Measurements from ENCODE around the gene OOSP3. TPM values are rescaled to one million over a fixed set of nuclear protein-coding genes. Genes with fewer than 3 reads are reported as not detected.

The OOSP3 gene, protein sequence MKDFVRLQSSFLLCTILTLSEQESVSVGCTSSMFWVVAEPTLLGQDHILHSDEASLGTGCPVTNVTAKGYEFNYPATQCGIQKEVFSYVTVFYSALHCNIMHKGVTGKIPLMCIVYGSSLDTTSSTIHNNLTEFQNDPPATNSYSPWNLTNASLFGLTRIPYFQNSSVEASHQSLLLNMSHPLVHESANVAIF
- total RNA-seq = not detected in 2 replicates

DNA sequence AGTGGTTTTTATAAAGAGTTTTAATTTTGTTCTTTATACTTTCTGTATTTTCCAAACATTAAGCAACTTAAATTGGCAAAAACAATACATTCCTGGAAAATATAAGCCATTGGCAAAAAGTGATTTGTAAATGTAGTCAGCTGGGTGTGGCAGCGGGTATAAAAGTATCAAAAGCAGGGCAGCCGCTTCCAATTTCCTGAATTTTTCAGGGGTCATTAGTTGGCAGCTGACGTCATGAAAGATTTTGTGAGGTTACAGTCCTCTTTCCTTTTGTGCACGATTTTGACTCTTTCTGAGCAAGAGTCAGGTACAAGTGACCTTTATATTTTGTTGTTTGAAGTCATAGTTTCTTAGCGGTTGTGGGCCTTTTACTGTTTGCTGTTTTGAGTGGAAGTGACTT lies at the start of gene OOSP3:
TSS of gene OOSP3 (plus strand) at position 208 of the 400 bp plus-strand sequence. CDS start at position 235, 27 bp downstream.

GRCh38 chr11:59845399-59845798 lies 33.2 kb upstream of the OOSP3 start, which contains the start of gene CBLIF:
TSS of gene CBLIF (minus strand) at chr11:59845499. CDS start at chr11:59845453, 46 bp downstream.

DNA sequence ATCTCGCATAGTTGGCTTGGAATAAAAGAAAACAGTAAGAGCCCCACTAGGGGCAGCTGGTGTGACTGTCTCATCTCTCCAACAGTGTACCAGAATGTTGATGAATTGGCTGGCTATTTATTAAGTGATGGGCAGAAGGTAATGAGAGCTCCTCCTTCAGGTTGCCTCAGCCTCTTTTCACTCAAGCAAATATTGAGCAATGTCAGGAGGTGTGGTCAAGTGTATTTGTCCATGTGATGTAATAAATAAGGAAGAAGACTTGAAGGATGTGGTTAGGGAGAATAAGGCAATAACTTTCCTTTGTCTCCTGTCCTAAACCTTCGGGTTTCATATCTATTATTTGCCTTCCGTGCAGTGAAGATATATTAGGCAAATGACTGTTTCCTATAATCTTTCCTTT lies 12.2 kb upstream of the OOSP3 start, which contains the start of gene TCN1:
TSS of gene TCN1 (minus strand) at position 91 of the 400 bp plus-strand sequence. CDS start at position 74, 17 bp downstream.

GRCh38 chr11:59938132-59938531 lies 59.5 kb downstream of the OOSP3 start, which contains the start of gene OOSP1:
TSS of gene OOSP1 (plus strand) at chr11:59938432. CDS start at chr11:59938455, 23 bp downstream.

Other genes starting within 250 kb of the OOSP3 start
- gene PATL1, start 209.7 kb upstream of the OOSP3 start, total RNA-seq = 6.8 and 11.9 TPM in 2 replicates
- gene OR10V1, start 164.9 kb upstream of the OOSP3 start, total RNA-seq = not detected in 2 replicates
- gene STX3, start 123.4 kb upstream of the OOSP3 start, total RNA-seq = 22.0 and 34.0 TPM in 2 replicates
- 24.2 and 27.3 TPM in 2 replicates for gene MRPL16, start 68.0 kb upstream of the OOSP3 start, total RNA-seq
- not detected in 2 replicates for gene CBLIF, start 33.3 kb upstream of the OOSP3 start, total RNA-seq
- not detected in 2 replicates for gene TCN1, start 12.3 kb upstream of the OOSP3 start, total RNA-seq
- gene OOSP1, start 59.6 kb downstream of the OOSP3 start, total RNA-seq = not detected in 2 replicates
- gene OOSP4A, start 85.3 kb downstream of the OOSP3 start, total RNA-seq = not detected in 2 replicates
- not detected in 2 replicates for gene OOSP4B, start 138.4 kb downstream of the OOSP3 start, total RNA-seq
- not detected in 2 replicates for gene OOSP2, start 161.6 kb downstream of the OOSP3 start, total RNA-seq
- not detected in 2 replicates for gene MS4A3, start 177.9 kb downstream of the OOSP3 start, total RNA-seq
- not detected in 2 replicates for gene MS4A2, start 209.9 kb downstream of the OOSP3 start, total RNA-seq